GM13976 (cell line): Measurements from ENCODE around the gene NKAIN2.

Experiments
- DNase-seq: peaks from one replicate; pipeline ENCODE4 v3.0.0; 2012; ENCODE audit warnings: low spot score
- in situ Hi-C: fragments of 300-500 bp; cut with MboI; formaldehyde crosslinking; loops from one replicate; pipeline ENCODE4 v1.12.0; 2022; ENCODE audit warnings: low sequenced_read_pairs, mixed read lengths, inconsistent platforms; ENCODE audit not compliant: unreplicated experiment
- TF ChIP-seq, protein P1 (sequence below): IDR thresholded peaks from 2 replicates; pipeline ENCODE4 v1.5.1; 2012; ENCODE audit warnings: borderline replicate concordance, mild to moderate bottlenecking; ENCODE audit not compliant: insufficient read depth; ENCODE audit errors: extremely low read depth, missing control alignments, control extremely low read depth

NKAIN2 gene

GRCh38 chr6:124822204-124822613 is 1018.5 kb downstream of the NKAIN2 start:
- TF ChIP-seq, protein P1, sequence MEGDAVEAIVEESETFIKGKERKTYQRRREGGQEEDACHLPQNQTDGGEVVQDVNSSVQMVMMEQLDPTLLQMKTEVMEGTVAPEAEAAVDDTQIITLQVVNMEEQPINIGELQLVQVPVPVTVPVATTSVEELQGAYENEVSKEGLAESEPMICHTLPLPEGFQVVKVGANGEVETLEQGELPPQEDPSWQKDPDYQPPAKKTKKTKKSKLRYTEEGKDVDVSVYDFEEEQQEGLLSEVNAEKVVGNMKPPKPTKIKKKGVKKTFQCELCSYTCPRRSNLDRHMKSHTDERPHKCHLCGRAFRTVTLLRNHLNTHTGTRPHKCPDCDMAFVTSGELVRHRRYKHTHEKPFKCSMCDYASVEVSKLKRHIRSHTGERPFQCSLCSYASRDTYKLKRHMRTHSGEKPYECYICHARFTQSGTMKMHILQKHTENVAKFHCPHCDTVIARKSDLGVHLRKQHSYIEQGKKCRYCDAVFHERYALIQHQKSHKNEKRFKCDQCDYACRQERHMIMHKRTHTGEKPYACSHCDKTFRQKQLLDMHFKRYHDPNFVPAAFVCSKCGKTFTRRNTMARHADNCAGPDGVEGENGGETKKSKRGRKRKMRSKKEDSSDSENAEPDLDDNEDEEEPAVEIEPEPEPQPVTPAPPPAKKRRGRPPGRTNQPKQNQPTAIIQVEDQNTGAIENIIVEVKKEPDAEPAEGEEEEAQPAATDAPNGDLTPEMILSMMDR: no peak
- no peak for DNase-seq
- in situ Hi-C loops: no loop called here

DNA sequence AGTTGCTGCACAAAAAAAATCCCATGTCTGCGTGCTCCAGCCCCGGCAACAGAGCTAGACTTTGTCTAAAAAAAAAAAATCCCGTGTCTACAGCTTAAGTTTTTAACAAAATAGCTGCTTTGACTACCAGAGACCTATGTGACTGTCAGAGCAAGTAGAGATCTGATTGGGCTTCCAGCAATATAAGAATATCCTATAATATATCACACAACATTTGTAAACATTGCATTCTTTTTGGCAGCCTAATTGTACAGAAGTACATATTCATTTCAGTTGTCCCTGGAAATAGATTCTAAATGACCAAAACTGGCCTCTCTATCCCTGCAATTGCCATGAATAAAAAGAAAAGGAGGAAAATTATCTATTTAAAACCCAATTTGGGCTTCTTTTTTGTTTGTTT is 1019.1 kb downstream of the NKAIN2 start:
- in situ Hi-C loops: no loop called here
- no peak for DNase-seq
- TF ChIP-seq, protein P1: no peak

- TF ChIP-seq, protein P1: no peak
- in situ Hi-C loops: no loop called here
Observed at GRCh38 chr6:124823240-124824111, 1019.8 kb downstream of the NKAIN2 start.

DNA sequence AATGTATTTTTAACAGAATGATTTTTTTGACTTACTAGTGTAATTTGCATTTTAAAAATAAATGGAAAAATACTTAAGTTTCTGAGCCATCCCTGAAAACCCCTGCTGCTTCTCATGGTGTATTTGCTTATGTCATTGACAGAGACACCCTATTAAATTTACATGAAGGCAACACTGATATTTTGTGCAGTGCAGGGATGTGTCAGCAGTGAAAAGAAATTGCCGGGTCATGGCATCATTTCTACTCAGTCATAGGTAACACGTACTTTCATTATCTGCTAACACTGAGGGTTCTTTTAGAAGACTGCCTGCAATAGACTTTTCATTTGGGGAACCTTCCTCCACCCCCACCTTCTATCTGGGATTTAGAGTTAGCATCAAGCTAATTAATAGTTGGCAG is 1021.9 kb downstream of the NKAIN2 start:
- no peak for DNase-seq
- in situ Hi-C loops: no loop called here
- TF ChIP-seq, protein P1: no peak

More at GRCh38 chr6:124823240-124824111, 1019.8 kb downstream of the NKAIN2 start:
- DNase-seq: no peak

DNA sequence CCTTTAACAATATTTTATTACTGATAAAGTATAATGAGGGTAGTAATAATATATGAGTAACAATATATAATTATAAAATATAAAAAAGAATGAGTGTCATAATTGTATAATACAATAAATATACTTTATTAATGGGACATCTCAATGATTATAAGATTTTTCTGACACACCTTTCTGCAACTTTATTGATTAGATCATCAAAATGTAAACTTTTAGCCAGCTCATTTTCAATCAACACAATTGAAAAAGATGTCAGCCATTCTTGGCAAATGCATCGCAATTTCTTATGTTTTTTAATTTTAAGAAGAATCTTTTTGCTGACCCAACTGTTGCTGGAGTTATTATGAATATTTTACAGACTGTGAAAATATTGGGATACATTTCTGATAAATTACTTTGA is 1026.2 kb downstream of the NKAIN2 start:
- TF ChIP-seq, protein P1: no peak
- in situ Hi-C loops: no loop called here
- DNase-seq: no peak

- DNase-seq: no peak
- in situ Hi-C loops: no loop called here
- TF ChIP-seq, protein P1: no peak
Observed at GRCh38 chr6:124830506-124830905, 1026.8 kb downstream of the NKAIN2 start.
